Stimulated activated CD4-positive, alpha-beta T cell treated with anti-CD3 and anti-CD28 coated beads, Interleukin-4, amount 100 ng/mL, for 48 hours (primary cell): Measurements from ENCODE around the gene C14orf93.
"Not testable (repeated sequence)": the region's sequence is repeated elsewhere in the genome, so short reads cannot be mapped to it uniquely, and the experiment has no call there.

Experiments
- DNase-seq, 2 donors: peaks; one replicate each; pipeline ENCODE4 v3.0.0-alpha.2; 2020; ENCODE audit warnings: low read depth in 2 of 2

C14orf93 gene

GRCh38 chr14:22974530-22975313 is 35.2 kb downstream of the C14orf93 start:
- no peak for DNase-seq

GRCh38 chr14:22973217-22974032 is 36.5 kb downstream of the C14orf93 start:
- DNase-seq, result peak in 1 of 2 donors; percentile 15

- no peak for DNase-seq
Measured at GRCh38 chr14:22972313-22972930, 37.5 kb downstream of the C14orf93 start.

GRCh38 chr14:22971152-22971551 is 38.8 kb downstream of the C14orf93 start:
- DNase-seq, result no peak

GRCh38 chr14:22966783-22967269 is 43.1 kb downstream of the C14orf93 start:
- no peak for DNase-seq

GRCh38 chr14:22965916-22966782 is 43.8 kb downstream of the C14orf93 start:
- not testable (repeated sequence) for DNase-seq

GRCh38 chr14:22962061-22962676 is 47.8 kb downstream of the C14orf93 start:
- DNase-seq, result no peak

GRCh38 chr14:22955702-22956569 is 54.0 kb downstream of the C14orf93 start:
- no peak for DNase-seq

GRCh38 chr14:22952418-22952817 is 57.5 kb downstream of the C14orf93 start:
- DNase-seq, result no peak

- not testable (repeated sequence) for DNase-seq
Measured at GRCh38 chr14:22951795-22952194, 58.1 kb downstream of the C14orf93 start.

- DNase-seq, result no peak
Measured at GRCh38 chr14:22945642-22946041, 64.3 kb downstream of the C14orf93 start.

- DNase-seq, result no peak
Measured at GRCh38 chr14:22939684-22940083, 70.3 kb downstream of the C14orf93 start.
